B cell (primary cell): Measurements from ENCODE around the gene FFAR2. TPM values are rescaled to one million over a fixed set of nuclear protein-coding genes. Genes with fewer than 3 reads are reported as not detected.

Experiments
- ATAC-seq: fragments of 200-7000 bp; cut with Tn5 transposase; one replicate; pipeline ENCODE4 v1.10.0; 2021; ENCODE audit warnings: low read depth, mild to moderate bottlenecking, moderate number of reproducible peaks, moderate library complexity
- CTCF ChIA-PET: fragments of 350-600 bp; sonication (Branson Sonifier 250); formaldehyde crosslinking; loops from one replicate; lab custom pipeline; 2021; ENCODE audit warnings: antibody characterized with exemption, inconsistent platforms; lab: Charles Lee
- POLR2A ChIA-PET: fragments of 350-600 bp; sonication (Branson Sonifier 250); formaldehyde crosslinking; loops from one replicate; lab custom pipeline; 2021; ENCODE audit warnings: antibody characterized with exemption; lab: Charles Lee
- DNase-seq: peaks from one replicate; pipeline ENCODE4 v3.0.0; 2013
- H2AFZ ChIP-seq: 2 replicates; pipeline ENCODE4 v1.6.1; 2012; ENCODE audit warnings: mild to moderate bottlenecking, low read depth, low read length; ENCODE audit not compliant: insufficient read depth, poor library complexity, severe bottlenecking
- H3K27ac ChIP-seq, 2 donors: 1 replicate in 1 of 2; 2 replicates in 1 of 2; pipeline ENCODE4 v1.5.1; 2012 to 2013; ENCODE audit warnings: low read length in 2 of 2, mild to moderate bottlenecking in 2 of 2, moderate library complexity in 1 of 2
- H3K27me3 ChIP-seq, 4 experiments: fragments of 200-600 bp in 1 of 4; sonication (generic) in 1 of 4; replicated peaks in 1 of 4; 1 replicate in 2 of 4; 2 replicates in 2 of 4; pipeline versions ENCODE4 v1.6.1 to v1.7.0; 2013 to 2016; ENCODE audit warnings: low read length in 3 of 4, mild to moderate bottlenecking in 2 of 4, mixed read lengths in 1 of 4, moderate library complexity in 1 of 4; ENCODE audit not compliant: insufficient read depth in 4 of 4, control insufficient read depth in 3 of 4; ENCODE audit errors: control extremely low read depth in 1 of 4
- H3K36me3 ChIP-seq, 2 experiments: replicated peaks in 1 of 2; 1 replicate in 1 of 2; 2 replicates in 1 of 2; pipeline versions ENCODE4 v1.6.1 to v1.7.1; 2013; ENCODE audit warnings: low read length in 1 of 2; ENCODE audit not compliant: insufficient read depth in 2 of 2, control insufficient read depth in 1 of 2; ENCODE audit errors: control extremely low read depth in 1 of 2, extremely low read depth in 1 of 2
- H3K4me1 ChIP-seq, 2 donors: fragments of 200-600 bp in 1 of 2; sonication (generic) in 1 of 2; 1 replicate in 1 of 2; 2 replicates in 1 of 2; pipeline versions ENCODE4 v1.5.1 to v1.6.1; 2013 to 2017; ENCODE audit warnings: low read length in 2 of 2; ENCODE audit not compliant: control insufficient read depth in 2 of 2, insufficient read depth in 2 of 2
- H3K4me2 ChIP-seq: replicated peaks from 2 replicates; pipeline ENCODE3; 2012; ENCODE audit warnings: mild to moderate bottlenecking, low read depth, low read length; ENCODE audit not compliant: poor library complexity, severe bottlenecking
- H3K4me3 ChIP-seq, 5 experiments: fragments of 200-600 bp in 1 of 5; sonication (generic) in 1 of 5; 1 replicate in 3 of 5; 2 replicates in 2 of 5; pipeline versions ENCODE4 v1.5.1 to v1.7.0; 2011 to 2016; ENCODE audit warnings: low read length in 4 of 5, mild to moderate bottlenecking in 4 of 5, low read depth in 2 of 5, control low read depth in 1 of 5, moderate library complexity in 1 of 5; ENCODE audit not compliant: insufficient read depth in 1 of 5; ENCODE audit errors: control extremely low read depth in 1 of 5, extremely low read depth in 1 of 5
- H3K79me2 ChIP-seq: fragments of 200-600 bp; sonication (generic); one replicate; pipeline ENCODE4 v1.6.0; 2016; ENCODE audit warnings: low read length; ENCODE audit not compliant: control insufficient read depth, insufficient read depth
- H3K9ac ChIP-seq: fragments of 200-600 bp; sonication (generic); 2 replicates; pipeline ENCODE4 v1.6.1; 2017; ENCODE audit warnings: mild to moderate bottlenecking, low read length, moderate library complexity
- H3K9me3 ChIP-seq, 3 donors: one replicate each; pipeline versions ENCODE4 v1.6.1 to v1.7.1; 2013; ENCODE audit warnings: low read length in 2 of 3; ENCODE audit not compliant: control insufficient read depth in 2 of 3, insufficient read depth in 1 of 3; ENCODE audit errors: control extremely low read depth in 1 of 3
- H4K20me1 ChIP-seq: 2 replicates; pipeline ENCODE4 v1.6.0; 2012; ENCODE audit warnings: mild to moderate bottlenecking, low read length; ENCODE audit not compliant: insufficient read depth, control insufficient read depth, poor library complexity, severe bottlenecking
- H3K27ac Mint-ChIP-seq: one replicate; pipeline ENCODE4 v1.8.0; 2021; ENCODE audit warnings: mixed read lengths
- H3K27me3 Mint-ChIP-seq: one replicate; pipeline ENCODE4 v1.8.0; 2021; ENCODE audit warnings: mixed read lengths
- H3K4me1 Mint-ChIP-seq: one replicate; pipeline ENCODE4 v1.8.0; 2021; ENCODE audit warnings: mixed read lengths
- H3K4me3 Mint-ChIP-seq: one replicate; pipeline ENCODE4 v1.8.0; 2021; ENCODE audit warnings: mixed read lengths
- H3K9me3 Mint-ChIP-seq: one replicate; pipeline ENCODE4 v1.8.0; 2022; ENCODE audit warnings: mixed read lengths; ENCODE audit not compliant: insufficient read depth
- EZH2 ChIP-seq: IDR thresholded peaks from 2 replicates; pipeline ENCODE4 v1.6.1; 2012; ENCODE audit warnings: borderline replicate concordance, low read depth, mild to moderate bottlenecking, moderate library complexity, low read length; ENCODE audit not compliant: insufficient read depth, poor library complexity, severe bottlenecking
- WGBS: methylation state at CpG from one replicate; pipeline ENCODE4 v1.1.5; 2013; ENCODE audit warnings: missing lambda C conversion rate; ENCODE audit not compliant: insufficient coverage; 5-methylcytosine and 5-hydroxymethylcytosine counted together
- intact Hi-C: fragments of 100-400 bp; cut with micrococcal nuclease; formaldehyde crosslinking; loops from one replicate; pipeline ENCODE4 v1.10.0; 2022
- polyA plus RNA-seq: library from polyadenylated mRNA; depleted of rRNA; stranded (reverse); fragments of >200 nt; gene quantifications from 2 replicates; pipeline ENCODE4 v1.2.3, GENCODE V29; 2012
- total RNA-seq, 2 donors: library from RNA; stranded (reverse); fragments of 120-200 nt in 1 of 2; gene quantifications; 1 replicate in 1 of 2; 2 replicates in 1 of 2; pipeline versions ENCODE4 v1.2.3 to v1.2.4, GENCODE V29; 2013 to 2022
- TF ChIP-seq, protein P1 (sequence below): fragments of 200-600 bp; IDR thresholded peaks from one replicate; pipeline ENCODE4 v1.8.0; 2022; ENCODE audit warnings: antibody characterized with exemption, mild to moderate bottlenecking

FFAR2 gene
- total and polyA plus RNA-seq, 2 donors (not counting 1 experiment from before 2014, with no cell fraction given), result 0.31 TPM; not detected in 1

DNA sequence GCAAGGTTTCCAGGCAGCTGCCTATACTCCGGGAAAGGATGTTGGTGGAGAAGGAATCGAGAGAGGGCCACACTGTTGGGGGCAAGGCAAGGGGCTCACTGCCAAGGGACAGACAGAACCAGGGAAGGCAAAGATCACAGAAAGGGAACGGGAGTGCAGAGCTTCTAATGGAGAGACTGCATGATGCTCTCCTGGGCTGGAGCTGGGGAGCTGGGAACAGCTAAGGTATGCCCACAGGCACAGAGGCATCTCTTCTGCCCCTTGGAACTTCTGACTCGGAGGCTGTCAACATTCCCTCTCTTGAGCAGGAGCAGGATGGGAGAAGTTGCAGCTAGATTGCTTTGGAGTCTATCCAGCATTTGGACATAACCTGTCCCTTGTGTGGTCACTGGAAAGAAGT lies 22.4 kb upstream of the FFAR2 start:
- intact Hi-C loops, result no loop called here
- peaks cover 4% of the 10 kb centered on the region for H3K27me3 Mint-ChIP-seq
- peaks cover 1% of the 10 kb centered on the region for H3K9me3 Mint-ChIP-seq
- no peak for TF ChIP-seq EZH2
- TF ChIP-seq, protein P1, sequence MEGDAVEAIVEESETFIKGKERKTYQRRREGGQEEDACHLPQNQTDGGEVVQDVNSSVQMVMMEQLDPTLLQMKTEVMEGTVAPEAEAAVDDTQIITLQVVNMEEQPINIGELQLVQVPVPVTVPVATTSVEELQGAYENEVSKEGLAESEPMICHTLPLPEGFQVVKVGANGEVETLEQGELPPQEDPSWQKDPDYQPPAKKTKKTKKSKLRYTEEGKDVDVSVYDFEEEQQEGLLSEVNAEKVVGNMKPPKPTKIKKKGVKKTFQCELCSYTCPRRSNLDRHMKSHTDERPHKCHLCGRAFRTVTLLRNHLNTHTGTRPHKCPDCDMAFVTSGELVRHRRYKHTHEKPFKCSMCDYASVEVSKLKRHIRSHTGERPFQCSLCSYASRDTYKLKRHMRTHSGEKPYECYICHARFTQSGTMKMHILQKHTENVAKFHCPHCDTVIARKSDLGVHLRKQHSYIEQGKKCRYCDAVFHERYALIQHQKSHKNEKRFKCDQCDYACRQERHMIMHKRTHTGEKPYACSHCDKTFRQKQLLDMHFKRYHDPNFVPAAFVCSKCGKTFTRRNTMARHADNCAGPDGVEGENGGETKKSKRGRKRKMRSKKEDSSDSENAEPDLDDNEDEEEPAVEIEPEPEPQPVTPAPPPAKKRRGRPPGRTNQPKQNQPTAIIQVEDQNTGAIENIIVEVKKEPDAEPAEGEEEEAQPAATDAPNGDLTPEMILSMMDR, result no peak
- Histone ChIP-seq H3K27me3 (peaks cover 0 to 4% (median 0%) of the 10 kb centered on the region in 4 experiments), H3K4me2 (no peak overlapping the region), H3K4me3 (no peak overlapping the region), H3K9me3 (peaks cover 0 to 4% (median 1%) of the 10 kb centered on the region in 3 donors), H3K4me1 (no peaks in the 10 kb centered on the region), H3K9ac (no peak overlapping the region), H4K20me1 (no peaks in the 10 kb centered on the region), H3K27ac (no peak overlapping the region), H2AFZ (no peak overlapping the region), H3K36me3 (no peaks in the 10 kb centered on the region), H3K79me2 (no peaks in the 10 kb centered on the region)
- DNase-seq (no peak), ATAC-seq (no peak)
- no peak overlapping the region for H3K4me3 Mint-ChIP-seq
- WGBS, result 100% methylated on average over 4 of the region's 4 CpGs
- CTCF ChIA-PET, result no interaction called here
- POLR2A ChIA-PET, result no interaction called here
- peak overlapping the region; percentile 61 for H3K27ac Mint-ChIP-seq
- H3K4me1 Mint-ChIP-seq, result peaks cover 1% of the 10 kb centered on the region

DNA sequence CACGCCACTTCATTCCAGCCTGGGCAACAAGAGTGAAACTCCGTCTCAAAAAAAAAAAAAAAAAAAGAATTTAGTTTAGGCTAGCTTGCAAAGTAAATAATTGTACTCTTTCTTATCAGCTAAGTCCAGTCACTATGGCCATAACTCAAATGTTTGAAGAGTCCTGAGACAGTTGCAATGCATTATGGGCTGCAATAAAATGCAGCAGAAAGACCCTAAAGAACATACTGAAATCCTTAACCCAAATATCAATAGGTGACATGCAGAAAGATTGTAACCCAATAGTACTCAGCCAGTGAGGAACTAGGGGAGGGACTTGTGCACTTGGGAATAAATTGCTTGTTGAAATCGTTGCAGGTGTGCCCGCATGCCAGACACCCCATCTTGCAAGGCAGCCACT lies 20.9 kb upstream of the FFAR2 start:
- Histone ChIP-seq H4K20me1 (no peaks in the 10 kb centered on the region), H3K4me3 (no peak overlapping the region), H3K4me2 (no peak overlapping the region), H3K36me3 (no peaks in the 10 kb centered on the region), H3K79me2 (no peaks in the 10 kb centered on the region), H2AFZ (no peak overlapping the region), H3K27ac (no peak overlapping the region), H3K9ac (no peak overlapping the region), H3K4me1 (no peaks in the 10 kb centered on the region), H3K27me3 (peaks cover 0 to 4% (median 0%) of the 10 kb centered on the region in 4 experiments), H3K9me3 (peaks cover 0 to 16% (median 13%) of the 10 kb centered on the region in 3 donors)
- TF ChIP-seq EZH2, result no peak
- TF ChIP-seq, protein P1, result no peak
- peaks cover 9% of the 10 kb centered on the region for H3K9me3 Mint-ChIP-seq
- ATAC-seq (no peak), DNase-seq (no peak)
- peaks cover 6% of the 10 kb centered on the region for H3K4me1 Mint-ChIP-seq
- intact Hi-C loops, result no loop called here
- peaks cover 4% of the 10 kb centered on the region for H3K27me3 Mint-ChIP-seq
- ChIA-PET CTCF (no interaction called here), POLR2A (no interaction called here)
- no peak overlapping the region for H3K4me3 Mint-ChIP-seq
- H3K27ac Mint-ChIP-seq, result no peak overlapping the region
- WGBS, result 20% methylated on average over 1 of the region's 4 CpGs
